Caco-2 (cell line): ENCODE data around the gene TENM4. TPM values are rescaled to one million over a fixed set of nuclear protein-coding genes. Genes with fewer than 3 reads are reported as not detected.

Experiments
- BruUV-seq: library from RNA; stranded (reverse); fragments of 400-500 nt; replicated peaks from 2 replicates; lab custom pipeline; 2021; lab: Mats Ljungman, UMichigan
- CTCF ChIA-PET: fragments of 300-600 bp; sonication (Branson Sonifier 250); formaldehyde crosslinking; loops from one replicate; lab custom pipeline; 2022; ENCODE audit warnings: antibody characterized with exemption; lab: Charles Lee
- POLR2A ChIA-PET: fragments of 300-600 bp; sonication (Branson Sonifier 250); formaldehyde crosslinking; loops from one replicate; lab custom pipeline; 2022; ENCODE audit warnings: antibody characterized with exemption; lab: Charles Lee
- DNase-seq, 2 experiments: peaks; one replicate each; pipeline versions ENCODE4 v3.0.0 to v3.0.0-alpha.2; 2020 to 2022
- H3K27me3 ChIP-seq: replicated peaks from 2 replicates; pipeline ENCODE4 v1.6.0; 2011; ENCODE audit warnings: low read length; ENCODE audit not compliant: control insufficient read depth, insufficient read depth
- H3K36me3 ChIP-seq: 2 replicates; pipeline ENCODE4 v1.5.1; 2011; ENCODE audit warnings: low read length; ENCODE audit not compliant: control insufficient read depth, insufficient read depth
- H3K4me1 ChIP-seq: fragments of 250-450 bp; sonication (Bioruptor Pico); 2 replicates; pipeline ENCODE4 v1.5.1; 2020; ENCODE audit warnings: mild to moderate bottlenecking
- H3K4me3 ChIP-seq: 2 replicates; pipeline ENCODE4 v1.5.1; 2011; ENCODE audit warnings: low read depth, mild to moderate bottlenecking, control low read depth, low read length
- H3K9me3 ChIP-seq: fragments of 250-450 bp; sonication (Bioruptor Pico); 2 replicates; pipeline ENCODE4 v1.5.1; 2020; ENCODE audit warnings: mild to moderate bottlenecking, moderate library complexity
- H3K27ac Mint-ChIP-seq: one replicate; pipeline ENCODE4 v1.8.0; 2022; ENCODE audit warnings: mixed read lengths; ENCODE audit not compliant: unreplicated experiment
- H3K27me3 Mint-ChIP-seq: one replicate; pipeline ENCODE4 v1.8.0; 2022; ENCODE audit warnings: mixed read lengths; ENCODE audit not compliant: insufficient read depth, unreplicated experiment
- H3K36me3 Mint-ChIP-seq: one replicate; pipeline ENCODE4 v1.8.0; 2022; ENCODE audit warnings: mild to moderate bottlenecking, mixed read lengths; ENCODE audit not compliant: insufficient read depth, unreplicated experiment
- H3K4me1 Mint-ChIP-seq: one replicate; pipeline ENCODE4 v1.8.0; 2022; ENCODE audit warnings: low read depth, mixed read lengths; ENCODE audit not compliant: unreplicated experiment
- H3K4me3 Mint-ChIP-seq: one replicate; pipeline ENCODE4 v1.8.0; 2022; ENCODE audit warnings: mild to moderate bottlenecking, moderate library complexity, mixed read lengths; ENCODE audit not compliant: unreplicated experiment
- H3K9me3 Mint-ChIP-seq: one replicate; pipeline ENCODE4 v1.8.0; 2022; ENCODE audit warnings: mixed read lengths; ENCODE audit not compliant: unreplicated experiment
- intact Hi-C: fragments of 100-400 bp; cut with micrococcal nuclease; formaldehyde crosslinking; loops from one replicate; pipeline ENCODE4 v1.10.0; 2022; ENCODE audit not compliant: unreplicated experiment
- total RNA-seq: library from RNA; stranded (reverse); gene quantifications from 2 replicates; pipeline ENCODE4 v1.2.3, GENCODE V29; 2022
- TF ChIP-seq, protein P1 (sequence below), 2 experiments: fragments of 200-600 bp in 1 of 2; IDR thresholded peaks; 1 replicate in 1 of 2; 2 replicates in 1 of 2; pipeline versions ENCODE4 v1.5.1 to v1.8.0; 2011 to 2022; ENCODE audit warnings: antibody characterized with exemption in 1 of 2, control low read depth in 1 of 2, inconsistent platforms in 1 of 2, low read depth in 1 of 2, low read length in 1 of 2, mild to moderate bottlenecking in 1 of 2, moderate library complexity in 1 of 2; ENCODE audit not compliant: insufficient read depth in 1 of 2, severe bottlenecking in 1 of 2, unreplicated experiment in 1 of 2

The TENM4 gene
- total RNA-seq, 1 experiment from 2014 or later, result 1.1 TPM

DNA sequence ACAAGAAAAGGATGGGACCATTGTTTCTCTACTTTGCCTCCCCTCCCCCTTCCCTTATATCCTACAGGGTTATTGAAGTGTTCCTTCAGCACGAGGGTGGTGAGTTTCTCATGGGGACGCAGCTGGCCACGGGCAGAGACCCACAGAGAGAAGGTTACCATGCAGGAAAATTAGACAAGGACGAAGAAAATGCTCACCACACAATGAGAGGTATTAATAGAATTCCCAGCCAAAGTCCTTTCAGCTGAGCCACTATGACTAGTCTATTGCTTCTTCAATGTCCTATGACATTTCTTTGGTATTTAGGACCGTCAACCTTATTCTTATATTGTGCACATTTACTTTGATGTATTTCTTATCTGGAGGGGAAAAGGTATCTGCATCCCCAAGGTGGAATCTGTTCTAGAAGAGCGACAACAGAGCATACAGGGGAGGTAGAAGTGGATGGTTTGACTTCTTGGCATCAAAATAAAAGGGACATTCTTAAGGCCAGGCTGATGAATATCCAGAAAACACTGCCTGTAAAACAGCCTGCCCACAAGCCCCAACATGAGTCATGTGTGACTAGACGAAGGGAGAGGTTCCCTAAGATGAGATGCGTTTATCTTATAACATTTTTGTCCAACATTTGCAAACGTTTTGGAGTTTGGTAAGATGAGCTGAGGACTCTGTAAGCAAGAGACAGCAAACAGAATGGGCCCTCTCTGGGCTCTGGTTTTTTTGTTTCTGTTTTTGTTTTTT is 656.3 kb downstream of the TENM4 start:
- Mint-ChIP-seq H3K36me3 (no peaks in the 10 kb centered on the region), H3K27me3 (no peaks in the 10 kb centered on the region), H3K9me3 (no peaks in the 10 kb centered on the region), H3K4me1 (peaks cover 23% of the 10 kb centered on the region), H3K27ac (no peak overlapping the region), H3K4me3 (no peak overlapping the region)
- Histone ChIP-seq H3K9me3 (no peaks in the 10 kb centered on the region), H3K27me3 (no peaks in the 10 kb centered on the region), H3K4me3 (no peak overlapping the region), H3K36me3 (no peaks in the 10 kb centered on the region), H3K4me1 (peaks cover 15% of the 10 kb centered on the region)
- intact Hi-C loops, result no loop called here
- ChIA-PET CTCF (interaction anchor here (1.2 kb wide), 1 partner anchor 139 kb away, joined by 3 read pairs; no protein-coding TSS in a partner anchor), POLR2A (no interaction called here)
- no peak for DNase-seq
- TF ChIP-seq, protein P1, sequence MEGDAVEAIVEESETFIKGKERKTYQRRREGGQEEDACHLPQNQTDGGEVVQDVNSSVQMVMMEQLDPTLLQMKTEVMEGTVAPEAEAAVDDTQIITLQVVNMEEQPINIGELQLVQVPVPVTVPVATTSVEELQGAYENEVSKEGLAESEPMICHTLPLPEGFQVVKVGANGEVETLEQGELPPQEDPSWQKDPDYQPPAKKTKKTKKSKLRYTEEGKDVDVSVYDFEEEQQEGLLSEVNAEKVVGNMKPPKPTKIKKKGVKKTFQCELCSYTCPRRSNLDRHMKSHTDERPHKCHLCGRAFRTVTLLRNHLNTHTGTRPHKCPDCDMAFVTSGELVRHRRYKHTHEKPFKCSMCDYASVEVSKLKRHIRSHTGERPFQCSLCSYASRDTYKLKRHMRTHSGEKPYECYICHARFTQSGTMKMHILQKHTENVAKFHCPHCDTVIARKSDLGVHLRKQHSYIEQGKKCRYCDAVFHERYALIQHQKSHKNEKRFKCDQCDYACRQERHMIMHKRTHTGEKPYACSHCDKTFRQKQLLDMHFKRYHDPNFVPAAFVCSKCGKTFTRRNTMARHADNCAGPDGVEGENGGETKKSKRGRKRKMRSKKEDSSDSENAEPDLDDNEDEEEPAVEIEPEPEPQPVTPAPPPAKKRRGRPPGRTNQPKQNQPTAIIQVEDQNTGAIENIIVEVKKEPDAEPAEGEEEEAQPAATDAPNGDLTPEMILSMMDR (IDR thresholded peaks at IDR 0.05; ENCODE audit: insufficient read depth in 1 of 2, low read depth in 1 of 2, low read length in 1 of 2, severe bottlenecking in 1 of 2, unreplicated experiment in 1 of 2), result no peak
- BruUV-seq, result no TSS peak

DNA sequence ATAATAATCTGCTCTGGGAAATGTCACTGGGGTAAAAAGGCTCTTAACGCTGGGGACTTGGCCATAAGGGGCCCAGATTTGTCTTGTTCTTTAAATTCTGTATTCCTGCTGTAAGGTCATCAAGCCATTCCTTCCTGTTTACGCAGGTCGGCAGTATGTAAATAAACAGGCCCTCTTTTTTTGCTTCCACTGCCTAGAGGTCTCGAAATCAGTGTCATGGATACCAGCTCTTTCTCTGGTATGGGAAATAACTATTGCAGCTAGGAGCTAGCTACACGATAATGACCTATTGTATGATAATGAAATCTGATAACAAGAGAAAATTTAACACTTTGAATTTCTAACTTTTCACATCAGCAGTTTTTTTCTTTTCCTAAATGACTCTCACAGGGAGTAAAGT is 657.0 kb downstream of the TENM4 start:
- H3K4me3 Mint-ChIP-seq, result no peak overlapping the region
- no peaks in the 10 kb centered on the region for H3K36me3 Mint-ChIP-seq
- Histone ChIP-seq H3K27me3 (no peaks in the 10 kb centered on the region), H3K4me1 (peaks cover 18% of the 10 kb centered on the region), H3K9me3 (no peaks in the 10 kb centered on the region), H3K4me3 (no peak overlapping the region), H3K36me3 (no peaks in the 10 kb centered on the region)
- no TSS peak for BruUV-seq
- intact Hi-C loops, result no loop called here
- TF ChIP-seq, protein P1 (IDR thresholded peaks at IDR 0.05; ENCODE audit: insufficient read depth in 1 of 2, low read depth in 1 of 2, low read length in 1 of 2, severe bottlenecking in 1 of 2, unreplicated experiment in 1 of 2), result no peak
- CTCF ChIA-PET, result no interaction called here
- no peaks in the 10 kb centered on the region for H3K9me3 Mint-ChIP-seq
- H3K27ac Mint-ChIP-seq, result no peak overlapping the region
- DNase-seq, result no peak
- H3K4me1 Mint-ChIP-seq, result peaks cover 27% of the 10 kb centered on the region
- H3K27me3 Mint-ChIP-seq, result no peaks in the 10 kb centered on the region
- POLR2A ChIA-PET, result no interaction called here

DNA sequence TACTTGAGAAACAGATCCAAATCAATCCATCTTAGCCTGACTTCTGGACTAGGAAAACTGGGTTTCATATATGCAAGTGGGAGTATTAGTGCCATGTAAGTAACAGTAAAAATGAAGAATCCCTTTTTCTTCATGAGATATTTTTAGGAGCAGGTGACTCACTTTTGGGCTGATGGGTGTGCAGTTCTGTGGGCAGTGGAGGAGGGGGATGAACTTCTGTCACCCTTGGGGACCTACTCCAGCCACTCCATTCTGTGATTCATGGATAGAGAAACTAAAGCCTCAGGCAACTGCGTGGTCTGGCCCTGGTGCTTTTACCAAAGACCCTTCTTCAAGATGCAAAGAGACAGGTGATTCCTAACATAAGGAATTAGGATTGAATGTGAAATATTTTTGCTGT is 657.5 kb downstream of the TENM4 start:
- H3K27me3 Mint-ChIP-seq, result no peaks in the 10 kb centered on the region
- intact Hi-C loops, result no loop called here
- peaks cover 27% of the 10 kb centered on the region for H3K4me1 Mint-ChIP-seq
- H3K4me3 Mint-ChIP-seq, result no peak overlapping the region
- Histone ChIP-seq H3K9me3 (no peaks in the 10 kb centered on the region), H3K4me1 (peaks cover 18% of the 10 kb centered on the region), H3K4me3 (no peak overlapping the region), H3K27me3 (no peaks in the 10 kb centered on the region), H3K36me3 (no peaks in the 10 kb centered on the region)
- H3K9me3 Mint-ChIP-seq, result no peaks in the 10 kb centered on the region
- POLR2A ChIA-PET, result no interaction called here
- CTCF ChIA-PET, result interaction anchor here (0.7 kb wide), 2 partner anchors 14 to 17 kb away, joined by 3 read pairs; no protein-coding TSS in a partner anchor
- no peak for DNase-seq
- TF ChIP-seq, protein P1 (IDR thresholded peaks at IDR 0.05; ENCODE audit: insufficient read depth in 1 of 2, low read depth in 1 of 2, low read length in 1 of 2, severe bottlenecking in 1 of 2, unreplicated experiment in 1 of 2), result no peak
- H3K27ac Mint-ChIP-seq, result no peak overlapping the region
- no peaks in the 10 kb centered on the region for H3K36me3 Mint-ChIP-seq
- no TSS peak for BruUV-seq
